Tibial nerve (tissue), 4 donors: ENCODE measurements around the gene PRLHR.

Experiments used
- EP300 ChIP-seq, 2 donors: sonication (generic); formaldehyde crosslinking; IDR thresholded peaks; one replicate each; pipeline ENCODE4 v1.6.1; 2017; ENCODE audit warnings: antibody characterized with exemption in 2 of 2, mild to moderate bottlenecking in 1 of 2
- POLR2A ChIP-seq, 2 donors: fragments of 450-650 bp; IDR thresholded peaks; one replicate each; pipeline ENCODE4 v1.6.1; 2017; ENCODE audit warnings: antibody characterized with exemption in 2 of 2, mild to moderate bottlenecking in 2 of 2, moderate library complexity in 2 of 2
- TF ChIP-seq, protein P1 (sequence below), 5 experiments: fragments of 200-600 bp in 3 of 5; fragments of 450-650 bp in 2 of 5; sonication (generic) in 3 of 5; IDR thresholded peaks; one replicate each; pipeline ENCODE4 v1.5.1; 2016 to 2019; ENCODE audit warnings: antibody characterized with exemption in 5 of 5, mild to moderate bottlenecking in 3 of 5, moderate library complexity in 2 of 5

- TF ChIP-seq, protein P1, sequence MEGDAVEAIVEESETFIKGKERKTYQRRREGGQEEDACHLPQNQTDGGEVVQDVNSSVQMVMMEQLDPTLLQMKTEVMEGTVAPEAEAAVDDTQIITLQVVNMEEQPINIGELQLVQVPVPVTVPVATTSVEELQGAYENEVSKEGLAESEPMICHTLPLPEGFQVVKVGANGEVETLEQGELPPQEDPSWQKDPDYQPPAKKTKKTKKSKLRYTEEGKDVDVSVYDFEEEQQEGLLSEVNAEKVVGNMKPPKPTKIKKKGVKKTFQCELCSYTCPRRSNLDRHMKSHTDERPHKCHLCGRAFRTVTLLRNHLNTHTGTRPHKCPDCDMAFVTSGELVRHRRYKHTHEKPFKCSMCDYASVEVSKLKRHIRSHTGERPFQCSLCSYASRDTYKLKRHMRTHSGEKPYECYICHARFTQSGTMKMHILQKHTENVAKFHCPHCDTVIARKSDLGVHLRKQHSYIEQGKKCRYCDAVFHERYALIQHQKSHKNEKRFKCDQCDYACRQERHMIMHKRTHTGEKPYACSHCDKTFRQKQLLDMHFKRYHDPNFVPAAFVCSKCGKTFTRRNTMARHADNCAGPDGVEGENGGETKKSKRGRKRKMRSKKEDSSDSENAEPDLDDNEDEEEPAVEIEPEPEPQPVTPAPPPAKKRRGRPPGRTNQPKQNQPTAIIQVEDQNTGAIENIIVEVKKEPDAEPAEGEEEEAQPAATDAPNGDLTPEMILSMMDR (IDR thresholded peaks at IDR 0.05): no peak
- no peak for TF ChIP-seq POLR2A (IDR thresholded peaks at IDR 0.05)
- TF ChIP-seq EP300 (IDR thresholded peaks at IDR 0.05): no peak
Measured at GRCh38 chr10:118545381-118545780, 50.1 kb downstream of the PRLHR start.
